Ectodermal cell (in vitro differentiated cells): ENCODE results near the gene CMAS.

Experiments
- H3K27ac ChIP-seq: 2 replicates; pipeline ENCODE4 v1.7.0; 2013; ENCODE audit warnings: mild to moderate bottlenecking, low read depth, low read length; ENCODE audit not compliant: insufficient read depth, poor library complexity, severe bottlenecking
- H3K27me3 ChIP-seq: 2 replicates; pipeline ENCODE4 v1.7.0; 2013; ENCODE audit warnings: mild to moderate bottlenecking, low read length; ENCODE audit not compliant: insufficient read depth, control insufficient read depth, poor library complexity, severe bottlenecking
- H3K36me3 ChIP-seq: one replicate; pipeline ENCODE4 v1.7.0; 2013; ENCODE audit warnings: low read length; ENCODE audit not compliant: control insufficient read depth, insufficient read depth
- H3K4me1 ChIP-seq: one replicate; pipeline ENCODE4 v1.7.0; 2013; ENCODE audit warnings: low read length; ENCODE audit not compliant: control insufficient read depth, insufficient read depth
- H3K4me3 ChIP-seq: 2 replicates; pipeline ENCODE4 v1.7.0; 2013; ENCODE audit warnings: low read depth, low read length, control low read depth; ENCODE audit not compliant: insufficient read depth
- H3K9me3 ChIP-seq: 2 replicates; pipeline ENCODE4 v1.7.0; 2013; ENCODE audit warnings: mild to moderate bottlenecking, low read length, moderate library complexity; ENCODE audit not compliant: control insufficient read depth
- WGBS, 2 experiments: methylation state at CpG; one replicate each; pipeline ENCODE4 v1.1.7; 2013; ENCODE audit warnings: missing lambda C conversion rate in 2 of 2; 5-methylcytosine and 5-hydroxymethylcytosine counted together

CMAS gene

GRCh38 chr12:22101749-22102243 lies 55.8 kb downstream of the CMAS start:
- WGBS, 2 experiments, result 92% methylated on average over 5 of the region's 5 CpGs
- no peaks in the 10 kb centered on the region for H3K4me1 ChIP-seq
- no peaks in the 10 kb centered on the region for H3K36me3 ChIP-seq
- no peaks in the 10 kb centered on the region for H3K9me3 ChIP-seq
- no peak overlapping the region for H3K27ac ChIP-seq
- H3K27me3 ChIP-seq, result no peaks in the 10 kb centered on the region
- H3K4me3 ChIP-seq, result no peak overlapping the region

GRCh38 chr12:22103418-22103817 lies 57.4 kb downstream of the CMAS start:
- Histone ChIP-seq H3K27me3 (no peaks in the 10 kb centered on the region), H3K27ac (no peak overlapping the region), H3K9me3 (no peaks in the 10 kb centered on the region), H3K36me3 (no peaks in the 10 kb centered on the region), H3K4me1 (no peaks in the 10 kb centered on the region), H3K4me3 (no peak overlapping the region)
- 92 to 100% methylated on average over 2 of the region's 2 CpGs for WGBS, 2 experiments

GRCh38 chr12:22105542-22105941 lies 59.5 kb downstream of the CMAS start:
- Histone ChIP-seq H3K9me3 (no peaks in the 10 kb centered on the region), H3K27ac (no peak overlapping the region), H3K4me3 (no peak overlapping the region), H3K36me3 (no peaks in the 10 kb centered on the region), H3K27me3 (no peaks in the 10 kb centered on the region), H3K4me1 (no peaks in the 10 kb centered on the region)

- H3K27ac ChIP-seq, result no peak overlapping the region
- H3K36me3 ChIP-seq, result no peaks in the 10 kb centered on the region
- WGBS, 2 experiments, result 58 to 75% methylated on average over 2 to 3 of the region's 3 CpGs
- no peaks in the 10 kb centered on the region for H3K27me3 ChIP-seq
- H3K4me3 ChIP-seq, result no peak overlapping the region
- H3K4me1 ChIP-seq, result no peaks in the 10 kb centered on the region
- no peaks in the 10 kb centered on the region for H3K9me3 ChIP-seq
Measured at GRCh38 chr12:22110176-22110575, 64.2 kb downstream of the CMAS start.
